GM12864 (cell line): ENCODE results near the gene SLC16A8.
"Not testable (repeated sequence)": the region's sequence is repeated elsewhere in the genome, so short reads cannot be mapped to it uniquely, and the experiment has no call there.

Experiments used
- DNase-seq: peaks from one replicate; pipeline ENCODE4 v3.0.0-alpha.2; 2011; ENCODE audit warnings: low read depth
- H3K4me3 ChIP-seq: 2 replicates; pipeline ENCODE4 v1.5.1; 2011; ENCODE audit warnings: mild to moderate bottlenecking, low read depth, low read length, control low read depth
- CTCF ChIP-seq: IDR thresholded peaks from 2 replicates; pipeline ENCODE4 v1.5.1; 2011; ENCODE audit warnings: low read depth, mild to moderate bottlenecking, moderate library complexity, low read length, control low read depth, inconsistent platforms; ENCODE audit errors: missing control alignments

Gene SLC16A8

DNA sequence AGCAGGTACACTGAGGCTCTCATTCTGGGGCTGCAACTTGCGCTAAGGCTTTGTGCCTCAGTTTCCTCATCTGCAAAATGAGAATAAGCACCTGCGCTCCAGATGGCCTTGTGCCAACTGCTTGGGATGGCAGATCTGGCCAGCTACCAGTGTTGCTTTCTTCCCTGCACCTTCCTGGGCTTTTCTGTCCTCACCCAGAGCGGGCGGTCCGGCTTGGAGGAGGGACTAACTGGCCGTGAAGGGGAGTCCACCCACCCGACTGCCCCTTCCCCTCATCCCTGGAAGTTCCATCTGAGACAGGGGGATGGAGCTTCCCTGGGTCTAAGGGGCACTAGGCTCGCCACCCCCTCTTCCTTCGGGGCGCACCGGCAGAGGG, 3.5 kb downstream of the SLC16A8 start:
- TF ChIP-seq CTCF: no peak
- H3K4me3 ChIP-seq: no peak overlapping the region
- no peak for DNase-seq

- no peak for TF ChIP-seq CTCF
- no peak for DNase-seq
- no peak overlapping the region for H3K4me3 ChIP-seq
Measured at GRCh38 chr22:38079804-38080203, 4.2 kb downstream of the SLC16A8 start.

DNA sequence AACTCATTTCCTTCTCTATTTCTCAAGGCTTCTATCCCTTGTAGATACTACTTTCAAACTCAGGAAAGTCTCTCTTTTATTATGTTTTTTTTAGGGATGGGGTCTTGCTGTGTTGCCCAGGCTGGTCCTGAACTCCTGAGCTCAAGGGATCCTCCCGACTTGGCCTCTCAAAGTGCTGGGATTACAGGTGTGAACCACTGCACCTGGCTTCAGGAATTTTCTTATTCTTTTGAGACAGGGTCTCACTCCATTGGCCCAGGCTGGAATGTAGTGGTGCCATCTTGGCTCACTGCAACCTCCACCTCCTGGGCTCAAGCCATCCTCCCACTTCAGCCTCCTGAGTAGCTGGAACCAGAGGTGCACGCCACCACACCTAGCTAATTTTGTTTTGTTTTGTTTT, 4.8 kb downstream of the SLC16A8 start:
- not testable (repeated sequence) for DNase-seq, H3K4me3 ChIP-seq

- no peak overlapping the region for H3K4me3 ChIP-seq
- TF ChIP-seq CTCF: no peak
- DNase-seq: no peak
Measured at GRCh38 chr22:38078046-38078840, 5.7 kb downstream of the SLC16A8 start.

GRCh38 chr22:38077595-38077994, 6.4 kb downstream of the SLC16A8 start:
- TF ChIP-seq CTCF: no peak
- H3K4me3 ChIP-seq: no peak overlapping the region
- no peak for DNase-seq

GRCh38 chr22:38077096-38077495, 6.9 kb downstream of the SLC16A8 start:
- TF ChIP-seq CTCF: no peak
- DNase-seq: no peak
- no peak overlapping the region for H3K4me3 ChIP-seq

DNA sequence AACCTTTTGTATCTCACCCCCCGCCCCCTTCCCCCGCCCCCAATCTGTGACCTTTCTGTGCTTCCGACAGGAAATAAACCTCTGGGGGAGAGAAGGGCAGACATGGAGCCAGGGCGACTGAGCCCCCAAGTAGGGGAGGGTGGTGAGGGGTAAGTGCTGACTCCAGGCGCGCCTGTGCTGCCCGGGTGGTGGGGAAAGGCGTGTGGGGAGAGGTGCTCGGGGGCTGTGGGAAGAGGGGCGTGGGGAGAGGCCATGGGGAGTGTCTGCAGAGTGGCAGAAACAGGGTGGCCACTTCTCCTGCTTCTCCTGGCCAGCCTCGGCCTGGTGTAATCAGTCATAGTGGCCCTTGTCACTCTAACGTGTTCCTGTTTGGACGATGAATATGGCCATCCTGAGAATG, 8.0 kb downstream of the SLC16A8 start:
- TF ChIP-seq CTCF: no peak
- DNase-seq: no peak
- no peak overlapping the region for H3K4me3 ChIP-seq
